ENCODE results near the gene ME2.
A peak's percentile ranks its signal among the peaks of the same experiment; 100 is the strongest.

The ME2 gene

DNA sequence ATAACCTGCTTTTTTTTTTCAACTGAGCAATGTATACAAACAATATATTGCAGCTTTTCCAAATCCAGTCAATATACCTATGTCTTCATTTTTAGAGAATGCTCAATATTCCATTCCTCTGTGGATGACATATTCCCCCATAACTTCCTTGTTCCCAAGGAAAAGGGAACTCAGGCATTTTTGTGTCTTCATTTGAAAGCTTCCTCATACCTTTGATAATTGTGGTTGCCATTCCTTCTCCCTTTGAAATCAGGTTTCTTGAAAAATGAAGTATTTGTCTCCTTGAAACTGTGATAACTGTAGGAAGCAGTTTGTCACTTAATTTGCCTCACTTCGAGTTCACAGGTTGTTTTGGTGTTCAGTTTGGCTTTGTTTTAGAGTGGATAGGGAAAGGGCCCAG is 102.5 kb downstream of the ME2 start:
- Histone ChIP-seq H3K9me3 (ENCODE audit: control insufficient read depth, insufficient read depth, low read length) (peaks cover 14% of the 10 kb centered on the region), H3K9me2 (replicated peaks; ENCODE audit: control insufficient read depth, low read length) (no peaks in the 10 kb centered on the region), H4K20me1 (ENCODE audit: control insufficient read depth, insufficient read depth, low read depth, low read length) (no peaks in the 10 kb centered on the region), H3K4me1 (ENCODE audit: control insufficient read depth, low read length) (no peaks in the 10 kb centered on the region), H3K4me2 (ENCODE audit: low read length) (no peak overlapping the region), H3K27ac (ENCODE audit: low read depth, low read length) (no peak overlapping the region), H3K36me3 (ENCODE audit: control insufficient read depth, low read length) (peaks cover 36% of the 10 kb centered on the region), H3K4me3 (ENCODE audit: low read length) (no peak overlapping the region), H3K79me2 (ENCODE audit: control insufficient read depth, low read length) (peaks cover 5% of the 10 kb centered on the region), H3F3A (ENCODE audit: control insufficient read depth, insufficient read depth) (no peaks in the 10 kb centered on the region), H3K27me3 (ENCODE audit: control insufficient read depth, low read length) (no peaks in the 10 kb centered on the region)
- TF ChIP-seq EZH2phosphoT487 (IDR thresholded peaks at IDR 0.05; ENCODE audit: borderline replicate concordance, low read length) = no peak
- TF ChIP-seq, protein P1, sequence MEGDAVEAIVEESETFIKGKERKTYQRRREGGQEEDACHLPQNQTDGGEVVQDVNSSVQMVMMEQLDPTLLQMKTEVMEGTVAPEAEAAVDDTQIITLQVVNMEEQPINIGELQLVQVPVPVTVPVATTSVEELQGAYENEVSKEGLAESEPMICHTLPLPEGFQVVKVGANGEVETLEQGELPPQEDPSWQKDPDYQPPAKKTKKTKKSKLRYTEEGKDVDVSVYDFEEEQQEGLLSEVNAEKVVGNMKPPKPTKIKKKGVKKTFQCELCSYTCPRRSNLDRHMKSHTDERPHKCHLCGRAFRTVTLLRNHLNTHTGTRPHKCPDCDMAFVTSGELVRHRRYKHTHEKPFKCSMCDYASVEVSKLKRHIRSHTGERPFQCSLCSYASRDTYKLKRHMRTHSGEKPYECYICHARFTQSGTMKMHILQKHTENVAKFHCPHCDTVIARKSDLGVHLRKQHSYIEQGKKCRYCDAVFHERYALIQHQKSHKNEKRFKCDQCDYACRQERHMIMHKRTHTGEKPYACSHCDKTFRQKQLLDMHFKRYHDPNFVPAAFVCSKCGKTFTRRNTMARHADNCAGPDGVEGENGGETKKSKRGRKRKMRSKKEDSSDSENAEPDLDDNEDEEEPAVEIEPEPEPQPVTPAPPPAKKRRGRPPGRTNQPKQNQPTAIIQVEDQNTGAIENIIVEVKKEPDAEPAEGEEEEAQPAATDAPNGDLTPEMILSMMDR (IDR thresholded peaks at IDR 0.05; ENCODE audit: low read depth, low read length, poor library complexity, severe bottlenecking) = no peak

DNA sequence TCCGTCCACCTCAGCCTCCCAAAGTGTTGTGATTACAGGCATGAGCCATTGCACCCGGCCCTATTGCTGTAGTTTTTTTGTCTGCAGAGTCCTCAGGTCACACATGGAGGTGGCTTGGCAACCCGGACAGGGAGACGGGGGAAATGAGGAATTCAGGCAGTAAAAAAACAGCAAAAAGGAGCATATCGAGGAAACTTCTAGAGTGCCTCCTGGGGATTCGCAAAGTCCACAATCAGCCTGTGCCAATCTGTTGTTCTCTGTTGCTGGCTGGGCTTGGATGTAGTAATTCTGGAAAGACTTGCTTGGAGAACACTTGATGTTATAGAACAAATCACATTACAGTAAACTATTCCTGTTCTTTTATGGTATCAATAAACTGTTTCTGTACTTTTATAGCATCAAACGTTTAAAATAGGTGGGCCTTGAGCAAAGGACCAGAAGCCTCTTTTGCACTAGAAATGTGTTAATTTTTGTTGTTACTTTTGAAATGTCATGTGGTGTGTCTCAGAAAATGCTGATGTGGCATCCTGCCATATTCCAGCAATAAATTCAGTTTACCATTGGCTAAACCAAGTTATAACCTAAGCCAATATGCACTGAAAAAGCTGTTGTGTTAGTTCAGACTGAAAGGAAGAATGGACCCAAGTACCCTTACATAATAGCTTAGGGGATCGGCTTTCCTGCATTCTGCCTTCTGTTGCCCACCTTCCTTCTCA is 103.3 kb downstream of the ME2 start:
- no peaks in the 10 kb centered on the region for H4K20me1 ChIP-seq (ENCODE audit: control insufficient read depth, insufficient read depth, low read depth, low read length)

DNA sequence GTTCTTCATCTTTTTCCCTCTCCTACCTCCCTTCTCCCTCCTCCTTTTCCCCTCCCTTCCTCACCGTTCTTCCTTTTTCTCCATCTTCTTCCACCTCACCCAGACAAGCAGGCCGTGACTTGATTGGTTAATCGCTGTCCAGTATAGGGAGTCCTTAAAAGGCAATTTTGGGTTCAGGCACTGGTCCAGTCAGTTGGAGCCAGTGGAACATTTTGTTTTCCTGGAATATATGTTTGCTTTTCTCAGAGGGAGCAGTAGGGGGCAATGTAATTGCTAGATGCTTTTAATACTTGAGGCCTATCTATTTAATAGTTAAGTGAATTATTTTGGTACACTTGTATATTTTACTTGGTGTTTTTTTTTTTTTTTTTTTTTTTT is 103.9 kb downstream of the ME2 start:
- TF ChIP-seq, protein P1 (IDR thresholded peaks at IDR 0.05; ENCODE audit: low read depth, low read length, poor library complexity, severe bottlenecking) = peak; percentile 29
- TF ChIP-seq EZH2phosphoT487 (IDR thresholded peaks at IDR 0.05; ENCODE audit: borderline replicate concordance, low read length) = no peak
- peaks cover 5% of the 10 kb centered on the region for H3K79me2 ChIP-seq (ENCODE audit: control insufficient read depth, low read length)
- H4K20me1 ChIP-seq (ENCODE audit: control insufficient read depth, insufficient read depth, low read depth, low read length) = no peaks in the 10 kb centered on the region
- no peaks in the 10 kb centered on the region for H3K27me3 ChIP-seq (ENCODE audit: control insufficient read depth, low read length)
- H3K36me3 ChIP-seq (ENCODE audit: control insufficient read depth, low read length) = peaks cover 29% of the 10 kb centered on the region
- H3K27ac ChIP-seq (ENCODE audit: low read depth, low read length) = no peak overlapping the region
- H3K4me1 ChIP-seq (ENCODE audit: control insufficient read depth, low read length) = no peaks in the 10 kb centered on the region
- no peaks in the 10 kb centered on the region for H3F3A ChIP-seq (ENCODE audit: control insufficient read depth, insufficient read depth)
- no peaks in the 10 kb centered on the region for H3K9me2 ChIP-seq (replicated peaks; ENCODE audit: control insufficient read depth, low read length)
- 0 out of 2 replicates have a peak, but pooled peaks cover under 1% of the 10 kb centered on the region for H3K9me3 ChIP-seq (ENCODE audit: control insufficient read depth, insufficient read depth, low read length)
- no peak overlapping the region for H3K4me3 ChIP-seq (ENCODE audit: low read length)
- no peak overlapping the region for H3K4me2 ChIP-seq (ENCODE audit: low read length)

More for the DNA sequence above, 103.3 kb downstream of the ME2 start:
- H3K4me1 ChIP-seq (ENCODE audit: control insufficient read depth, low read length) = no peaks in the 10 kb centered on the region
- no peaks in the 10 kb centered on the region for H3F3A ChIP-seq (ENCODE audit: control insufficient read depth, insufficient read depth)
- TF ChIP-seq, protein P1 (IDR thresholded peaks at IDR 0.05; ENCODE audit: low read depth, low read length, poor library complexity, severe bottlenecking) = no peak
- TF ChIP-seq EZH2phosphoT487 (IDR thresholded peaks at IDR 0.05; ENCODE audit: borderline replicate concordance, low read length) = no peak
- H3K9me2 ChIP-seq (replicated peaks; ENCODE audit: control insufficient read depth, low read length) = no peaks in the 10 kb centered on the region
- H3K36me3 ChIP-seq (ENCODE audit: control insufficient read depth, low read length) = peaks cover 32% of the 10 kb centered on the region
- no peaks in the 10 kb centered on the region for H3K27me3 ChIP-seq (ENCODE audit: control insufficient read depth, low read length)
- H3K4me3 ChIP-seq (ENCODE audit: low read length) = no peak overlapping the region
- no peak overlapping the region for H3K27ac ChIP-seq (ENCODE audit: low read depth, low read length)
- H3K9me3 ChIP-seq (ENCODE audit: control insufficient read depth, insufficient read depth, low read length) = peaks cover 6% of the 10 kb centered on the region
- H3K79me2 ChIP-seq (ENCODE audit: control insufficient read depth, low read length) = peaks cover 5% of the 10 kb centered on the region
- H3K4me2 ChIP-seq (ENCODE audit: low read length) = no peak overlapping the region
